Keratinocyte (primary cell): ENCODE measurements around the gene PITPNC1.

Experiments used
- CTCF ChIP-seq, 3 experiments: IDR thresholded peaks in 1 of 3; conservative IDR thresholded peaks in 1 of 3; optimal IDR thresholded peaks in 1 of 3; 2 replicates in 2 of 3; 3 replicates in 1 of 3; pipeline versions ENCODE3 to v1.5.1; 2011; ENCODE audit warnings: low read length in 3 of 3, mild to moderate bottlenecking in 3 of 3, moderate library complexity in 2 of 3, control low read depth in 1 of 3, inconsistent platforms in 1 of 3; ENCODE audit not compliant: insufficient read depth in 2 of 3; ENCODE audit errors: extremely low read depth in 1 of 3
- EZH2 ChIP-seq: IDR thresholded peaks from one replicate; pipeline ENCODE4 v1.6.1; 2012; ENCODE audit warnings: inconsistent platforms, mild to moderate bottlenecking, low read length, moderate library complexity

- TF ChIP-seq CTCF (optimal IDR thresholded peaks at IDR 0.05 in 1 of 3, IDR thresholded peaks at IDR 0.05 in 1 of 3, conservative IDR thresholded peaks at IDR 0.05 in 1 of 3; ENCODE audit: extremely low read depth in 1 of 3, insufficient read depth in 2 of 3, low read length in 3 of 3) (no peak), EZH2 (no peak)
Measured at GRCh38 chr17:67730731-67731130, 353.6 kb downstream of the PITPNC1 start.
